ENCODE results near the gene CAMK1D.
"Not testable (repeated sequence)": the region's sequence is repeated elsewhere in the genome, so short reads cannot be mapped to it uniquely, and the experiment has no call there.

CAMK1D gene

GRCh38 chr10:12333380-12334185 is 15.8 kb upstream of the CAMK1D start (continued):
- no peak for TF ChIP-seq ZNF549 (tag by site-specific recombination; IDR thresholded peaks at IDR 0.05)
- TF ChIP-seq ZNF843 (tag by site-specific recombination; IDR thresholded peaks at IDR 0.05), result peak; percentile 72
- TF ChIP-seq ZBTB48 (tag by site-specific recombination; IDR thresholded peaks at IDR 0.05), result peak; percentile 14; the same call in 1 of the 2 replicates

- peaks cover 14% of the 10 kb centered on the region for H3K4me1 ChIP-seq (ENCODE audit: control insufficient read depth, insufficient read depth, low read length)
Observed at GRCh38 chr10:12334186-12334530, 15.2 kb upstream of the CAMK1D start.

GRCh38 chr10:12335169-12335568 is 14.2 kb upstream of the CAMK1D start:
- H3K36me3 ChIP-seq (ENCODE audit: control insufficient read depth in 2 of 2, insufficient read depth in 1 of 2, low read length in 2 of 2); POLR2A ChIA-PET; H3K9me3 ChIP-seq (ENCODE audit: control insufficient read depth, insufficient read depth, low read depth, low read length); H3K4me3 ChIP-seq (ENCODE audit: low read depth, low read length); H3K27ac ChIP-seq (ENCODE audit: extremely low read depth, low read depth, low read length): not testable (repeated sequence)
- CTCF ChIA-PET, result interaction anchor here (0.7 kb wide), 1 partner anchor 764 kb away, joined by 3 read pairs; no protein-coding TSS in a partner anchor
- H3K4me1 ChIP-seq (ENCODE audit: control insufficient read depth, insufficient read depth, low read length), result peaks cover 14% of the 10 kb centered on the region
- peak; percentile 91 for TF ChIP-seq ZNF146 (tag by site-specific recombination; IDR thresholded peaks at IDR 0.05)

More at GRCh38 chr10:12334186-12334530, 15.2 kb upstream of the CAMK1D start:
- POLR2A ChIA-PET, result interaction anchor here (0.7 to 2.0 kb wide), 5 partner anchors 12 to 124 kb away, joined by 3 to 6 read pairs (median 3); no protein-coding TSS in a partner anchor
- Histone ChIP-seq H3K9me3 (ENCODE audit: control insufficient read depth, insufficient read depth, low read depth, low read length) (no peaks in the 10 kb centered on the region), H3K4me3 (ENCODE audit: low read depth, low read length) (no peak overlapping the region), H3K36me3 (ENCODE audit: control insufficient read depth in 2 of 2, insufficient read depth in 1 of 2, low read length in 2 of 2) (no peaks in the 10 kb centered on the region), H3K27ac (ENCODE audit: extremely low read depth, low read depth, low read length) (peak overlapping the region; percentile 80)
- CTCF ChIA-PET, result interaction anchor here (0.9 to 2.1 kb wide), 3 partner anchors 10 to 70 kb away, joined by 3 to 8 read pairs (median 6); partner anchors contain the start of gene CAMK1D
- no peak for TF ChIP-seq ZNF623 (tag by site-specific recombination; IDR thresholded peaks at IDR 0.05)
- TF ChIP-seq PATZ1 (tag by site-specific recombination; IDR thresholded peaks at IDR 0.05), result no peak
- no peak for TF ChIP-seq ZNF239 (tag by site-specific recombination; IDR thresholded peaks at IDR 0.05)
- TF ChIP-seq ZNF555 (tag by site-specific recombination; conservative IDR thresholded peaks at IDR 0.05), result no peak

GRCh38 chr10:12337453-12338372 is 11.6 kb upstream of the CAMK1D start:
- no peaks in the 10 kb centered on the region for H3K9me3 ChIP-seq (ENCODE audit: control insufficient read depth, insufficient read depth, low read depth, low read length)
- ChIA-PET CTCF (interaction anchor here (1.6 kb wide), 1 partner anchor 9 kb away, joined by 4 read pairs; no protein-coding TSS in a partner anchor), POLR2A (no interaction called here)
- H3K27ac ChIP-seq (ENCODE audit: extremely low read depth, low read depth, low read length), result no peak overlapping the region
- no peak overlapping the region for H3K4me3 ChIP-seq (ENCODE audit: low read depth, low read length)
- H3K36me3 ChIP-seq (ENCODE audit: control insufficient read depth in 2 of 2, insufficient read depth in 1 of 2, low read length in 2 of 2), result no peaks in the 10 kb centered on the region
- peaks cover 14% of the 10 kb centered on the region for H3K4me1 ChIP-seq (ENCODE audit: control insufficient read depth, insufficient read depth, low read length)
- TF ChIP-seq ZNF791 (tag by site-specific recombination; IDR thresholded peaks at IDR 0.05) (no peak), ZNF692 (tag by site-specific recombination; IDR thresholded peaks at IDR 0.05) (0 out of 2 replicates have a peak, but pooled peaks have one; percentile 16), ZNF645 (tag by site-specific recombination; IDR thresholded peaks at IDR 0.05) (no peak), ZNF37A (tag by site-specific recombination; IDR thresholded peaks at IDR 0.05) (no peak), ATF2 (tag by site-specific recombination; IDR thresholded peaks at IDR 0.05; ENCODE audit: low read depth) (peak; percentile 98), ZBTB48 (tag by site-specific recombination; IDR thresholded peaks at IDR 0.05) (peak; percentile 68), KLF16 (tag by site-specific recombination; IDR thresholded peaks at IDR 0.05) (no peak), ZNF398 (tag by site-specific recombination; IDR thresholded peaks at IDR 0.05) (no peak), ZNF223 (tag by site-specific recombination; IDR thresholded peaks at IDR 0.05) (no peak), ZNF629 (tag by site-specific recombination; IDR thresholded peaks at IDR 0.05) (peak; percentile 96), ZXDB (tag by site-specific recombination; IDR thresholded peaks at IDR 0.05) (no peak), ZNF169 (tag by site-specific recombination; IDR thresholded peaks at IDR 0.05) (no peak)

Data from HEK293 (cell line).